Thyroid gland (tissue), 4 donors: ENCODE measurements around the gene SRGAP2B. TPM values are rescaled to one million over a fixed set of nuclear protein-coding genes. Genes with fewer than 3 reads are reported as not detected.
A peak's percentile ranks its signal among the peaks of the same experiment; 100 is the strongest.
"Not testable (repeated sequence)": the region's sequence is repeated elsewhere in the genome, so short reads cannot be mapped to it uniquely, and the experiment has no call there.

ENCODE experiments used
- DNase-seq, 2 donors: peaks; one replicate each; pipeline ENCODE4 v3.0.0-alpha.2; 2019
- H3K27ac ChIP-seq, 3 donors: fragments of 200-600 bp; sonication (generic); 1 replicate in 2 of 3; 2 replicates in 1 of 3; pipeline ENCODE4 v1.5.1; 2016 to 2019; ENCODE audit warnings: mild to moderate bottlenecking in 1 of 3, moderate library complexity in 1 of 3
- H3K27me3 ChIP-seq: fragments of 200-600 bp; sonication (generic); one replicate; pipeline ENCODE4 v1.5.1; 2019
- H3K36me3 ChIP-seq, 2 donors: fragments of 200-600 bp; sonication (generic); one replicate each; pipeline ENCODE4 v1.5.1; 2016 to 2019
- H3K4me1 ChIP-seq, 2 donors: fragments of 200-600 bp; sonication (generic); one replicate each; pipeline ENCODE4 v1.5.1; 2017 to 2019
- H3K4me3 ChIP-seq, 3 donors: fragments of 200-600 bp; sonication (generic); replicated peaks in 1 of 3; 1 replicate in 2 of 3; 2 replicates in 1 of 3; pipeline ENCODE4 v1.5.1; 2016; ENCODE audit warnings: mild to moderate bottlenecking in 1 of 3
- H3K9me3 ChIP-seq: fragments of 200-600 bp; sonication (generic); one replicate; pipeline ENCODE4 v1.5.1; 2017
- WGBS, 2 donors: methylation state at CpG; one replicate each; pipeline ENCODE4 v1.1.5; 2017; 5-methylcytosine and 5-hydroxymethylcytosine counted together
- intact Hi-C: fragments of 100-400 bp; cut with DNase I; formaldehyde crosslinking; loops from one replicate; pipeline ENCODE4 v1.15.1; 2023
- total RNA-seq, 4 donors: library from RNA; depleted of rRNA; stranded (reverse); fragments of >200 nt; gene quantifications; one replicate each; pipeline ENCODE4 v1.2.3, GENCODE V29; 2016

Gene SRGAP2B
- total RNA-seq, 4 donors from 2014 or later = 8.0 to 12.0 (median 11.6) TPM

DNA sequence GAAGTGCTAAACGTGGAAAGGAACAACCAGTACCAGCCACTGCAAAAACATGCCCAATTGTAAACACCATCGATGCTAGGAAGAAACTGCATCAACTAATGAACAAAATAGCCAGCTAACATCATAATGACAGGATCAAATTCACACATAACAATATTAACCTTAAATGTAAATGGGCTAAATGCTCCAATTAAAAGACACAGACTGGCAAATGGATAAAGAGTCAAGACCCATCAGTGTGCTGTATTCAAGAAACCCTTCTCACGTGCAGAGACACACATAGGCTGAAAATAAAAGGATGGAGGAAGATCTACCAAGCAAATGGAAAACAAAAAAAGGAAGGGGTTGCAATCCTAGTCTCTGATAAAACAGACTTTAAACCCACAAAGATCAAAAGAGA, 128.6 kb downstream of the SRGAP2B start:
- 82 to 84% methylated on average over 3 of the region's 3 CpGs for WGBS, 2 donors
- DNase-seq, H3K36me3 ChIP-seq, H3K27ac ChIP-seq, intact Hi-C loops, H3K27me3 ChIP-seq, H3K9me3 ChIP-seq, H3K4me1 ChIP-seq, H3K4me3 ChIP-seq: not testable (repeated sequence)

DNA sequence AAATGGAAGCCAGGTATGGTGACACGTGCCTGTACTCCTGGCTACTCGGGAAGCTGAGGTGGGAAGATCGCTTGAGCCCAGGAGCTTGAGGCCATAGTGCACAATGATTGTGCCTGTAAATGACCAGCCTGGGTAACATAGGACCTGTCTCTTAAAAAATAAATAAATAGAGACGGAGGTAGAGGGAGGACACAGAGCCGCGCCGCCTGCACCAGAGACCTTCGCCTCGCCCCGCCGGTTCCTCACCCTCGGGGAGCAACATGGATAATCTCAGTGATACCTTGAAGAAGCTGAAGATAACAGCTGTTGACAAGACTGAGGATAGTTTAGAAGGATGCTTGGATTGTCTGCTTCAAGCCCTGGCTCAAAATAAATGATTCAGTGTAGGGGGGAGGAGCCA, 130.4 kb downstream of the SRGAP2B start:
- H3K4me1 ChIP-seq, DNase-seq, H3K27ac ChIP-seq, H3K27me3 ChIP-seq, H3K4me3 ChIP-seq, intact Hi-C loops, H3K9me3 ChIP-seq, H3K36me3 ChIP-seq: not testable (repeated sequence)
- 100% methylated on average over 1 of the region's 12 CpGs; no CpG with 5 or more reads in 1 of the 2 donors for WGBS, 2 donors

GRCh38 chr1:144964186-144964585, 130.9 kb downstream of the SRGAP2B start:
- WGBS, 2 donors = 100% methylated on average over 1 of the region's 1 CpG
- DNase-seq, intact Hi-C loops, H3K4me3 ChIP-seq, H3K4me1 ChIP-seq, H3K9me3 ChIP-seq, H3K36me3 ChIP-seq, H3K27ac ChIP-seq, H3K27me3 ChIP-seq: not testable (repeated sequence)

GRCh38 chr1:144963571-144963970, 131.6 kb downstream of the SRGAP2B start:
- H3K4me1 ChIP-seq, intact Hi-C loops, H3K27me3 ChIP-seq, H3K27ac ChIP-seq, H3K4me3 ChIP-seq, H3K36me3 ChIP-seq, H3K9me3 ChIP-seq: not testable (repeated sequence)
- 40% methylated on average over 1 of the region's 3 CpGs; no CpG with 5 or more reads in 1 of the 2 donors for WGBS, 2 donors
- peak; percentile 2 for DNase-seq

DNA sequence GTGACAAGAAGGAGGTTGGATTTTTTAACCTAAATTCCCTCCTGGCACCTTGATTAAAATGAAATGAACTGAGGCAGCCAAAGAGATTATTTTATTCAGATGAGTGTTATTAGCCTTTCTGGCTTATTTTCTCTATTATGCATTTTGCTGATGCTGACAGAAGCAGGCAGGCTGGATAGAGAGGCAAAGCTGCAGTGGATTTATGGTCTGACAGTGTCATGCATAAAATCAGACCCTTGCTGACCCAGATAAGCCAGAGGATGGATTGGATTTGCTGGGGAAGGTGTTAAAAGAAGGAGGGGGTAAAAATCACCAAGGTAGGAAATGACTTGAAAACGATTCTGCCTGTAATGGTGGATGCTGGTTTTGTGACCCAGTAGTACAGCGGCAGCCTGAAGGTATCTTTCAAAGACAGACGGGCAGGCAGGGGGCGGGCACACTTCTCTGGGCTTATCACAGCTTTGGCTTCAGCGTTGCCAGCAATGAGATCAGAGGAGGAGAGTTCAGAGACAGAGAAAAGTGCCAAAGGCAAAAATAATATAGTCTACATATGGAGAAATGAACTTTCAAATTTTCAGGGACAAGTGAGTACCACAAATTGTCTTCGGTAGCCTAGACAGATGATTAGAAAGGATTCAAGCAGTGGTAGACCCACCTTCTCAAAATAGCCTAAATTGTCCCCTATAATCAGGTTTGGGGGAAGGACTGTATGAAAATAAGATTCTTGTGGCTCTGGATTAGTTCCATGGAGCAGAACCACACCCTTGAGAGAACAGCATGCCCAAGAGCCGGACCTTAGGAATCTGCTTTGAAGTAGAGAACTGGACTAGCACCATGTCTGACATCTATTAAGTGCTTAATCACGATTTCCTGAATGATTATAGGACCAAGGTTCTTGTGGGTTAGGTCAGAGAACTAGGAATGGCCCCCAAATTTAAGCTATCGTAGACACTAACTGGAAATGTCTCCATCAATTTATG, 133.2 kb downstream of the SRGAP2B start:
- H3K27me3 ChIP-seq, H3K27ac ChIP-seq, H3K4me1 ChIP-seq, intact Hi-C loops, H3K36me3 ChIP-seq, H3K4me3 ChIP-seq, DNase-seq, H3K9me3 ChIP-seq: not testable (repeated sequence)
- WGBS, 2 donors = no CpG with 5 or more reads among the region's 9 CpGs

DNA sequence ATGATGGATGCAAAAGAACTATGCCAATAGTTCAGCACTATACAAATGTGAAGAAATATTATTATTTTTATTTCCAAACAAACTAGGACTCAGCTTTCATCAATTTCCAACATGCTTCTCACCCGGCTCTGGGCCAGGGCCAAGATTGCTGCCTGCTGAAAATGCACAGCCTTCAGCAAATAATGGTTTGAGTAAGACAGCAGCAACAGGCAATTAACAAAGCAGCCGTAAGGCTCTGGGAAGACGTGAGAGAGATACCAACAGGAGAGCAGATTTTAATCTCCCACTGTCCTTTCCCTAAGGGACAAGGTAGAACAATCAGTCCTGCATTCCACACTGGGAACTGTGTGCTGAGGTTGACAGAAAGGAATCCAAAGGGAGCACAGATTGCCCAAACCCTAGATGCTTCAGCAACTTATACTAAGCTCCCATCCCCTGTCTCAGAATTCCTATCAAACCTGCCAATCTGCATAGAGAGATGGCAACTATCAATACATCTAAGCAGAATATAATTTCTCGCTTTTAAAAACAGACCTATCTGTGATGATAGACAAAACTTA, 134.1 kb downstream of the SRGAP2B start:
- H3K4me3 ChIP-seq, H3K36me3 ChIP-seq, H3K27me3 ChIP-seq, H3K4me1 ChIP-seq, intact Hi-C loops, H3K9me3 ChIP-seq, DNase-seq, H3K27ac ChIP-seq: not testable (repeated sequence)
- 100% methylated on average over 1 of the region's 4 CpGs; no CpG with 5 or more reads in 1 of the 2 donors for WGBS, 2 donors

- H3K4me3 ChIP-seq, intact Hi-C loops, DNase-seq, H3K27ac ChIP-seq, H3K27me3 ChIP-seq, H3K4me1 ChIP-seq, H3K9me3 ChIP-seq, H3K36me3 ChIP-seq: not testable (repeated sequence)
- no CpG with 5 or more reads among the region's 2 CpGs for WGBS, 2 donors
Observed at GRCh38 chr1:144948390-144948789, 146.7 kb downstream of the SRGAP2B start.

DNA sequence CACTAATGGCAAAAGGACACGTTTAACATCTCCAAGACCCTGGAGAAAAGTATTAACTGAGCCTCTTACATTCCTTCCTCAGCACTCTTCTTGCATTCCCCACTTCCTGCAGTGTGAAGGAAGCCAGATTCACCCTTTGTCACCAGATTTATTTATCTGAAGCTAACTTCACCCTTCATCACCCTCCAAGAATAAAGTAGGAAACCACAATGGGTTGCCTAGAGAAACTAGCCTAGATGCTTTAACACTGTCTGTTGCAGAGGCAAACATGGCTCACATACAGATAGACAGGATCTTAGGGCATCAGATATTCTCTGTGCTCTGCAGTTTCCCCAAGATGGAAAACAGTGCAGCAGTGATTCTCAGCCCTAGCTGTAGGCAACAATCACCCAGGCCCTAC, 147.6 kb downstream of the SRGAP2B start:
- DNase-seq, H3K27me3 ChIP-seq, H3K36me3 ChIP-seq, H3K4me1 ChIP-seq, H3K4me3 ChIP-seq, H3K9me3 ChIP-seq, intact Hi-C loops, H3K27ac ChIP-seq: not testable (repeated sequence)
- 71 to 80% methylated on average over 1 of the region's 1 CpG for WGBS, 2 donors

- H3K36me3 ChIP-seq, H3K9me3 ChIP-seq, H3K27me3 ChIP-seq, H3K4me1 ChIP-seq, DNase-seq, H3K4me3 ChIP-seq, H3K27ac ChIP-seq, intact Hi-C loops: not testable (repeated sequence)
- no CpG with 5 or more reads among the region's 8 CpGs for WGBS, 2 donors
Observed at GRCh38 chr1:144946525-144947480, 148.3 kb downstream of the SRGAP2B start.

DNA sequence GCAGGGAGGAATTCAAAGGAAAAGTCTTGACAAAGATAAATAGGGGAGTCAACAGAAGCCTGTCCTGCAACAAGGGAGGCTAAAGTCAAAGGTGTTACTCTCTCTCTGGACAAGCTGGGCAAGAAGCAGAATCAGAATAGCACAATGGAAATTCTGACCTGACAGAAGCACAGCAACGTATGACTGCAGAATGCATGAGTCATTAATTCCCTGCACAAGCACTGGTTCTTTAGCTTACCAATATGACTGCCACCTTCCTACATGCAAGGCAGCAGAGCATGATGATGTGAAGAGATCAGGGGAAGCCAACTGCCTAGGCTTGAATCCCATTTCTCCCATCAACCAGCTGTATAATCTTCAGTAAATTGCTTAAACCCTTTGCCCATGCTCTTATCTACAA, 153.4 kb downstream of the SRGAP2B start:
- intact Hi-C loops, H3K4me1 ChIP-seq, H3K4me3 ChIP-seq, H3K36me3 ChIP-seq, H3K27me3 ChIP-seq, H3K9me3 ChIP-seq, DNase-seq, H3K27ac ChIP-seq: not testable (repeated sequence)
- whole genome bisulfite sequencing, 2 donors = no CpG with 5 or more reads among the region's 1 CpG

DNA sequence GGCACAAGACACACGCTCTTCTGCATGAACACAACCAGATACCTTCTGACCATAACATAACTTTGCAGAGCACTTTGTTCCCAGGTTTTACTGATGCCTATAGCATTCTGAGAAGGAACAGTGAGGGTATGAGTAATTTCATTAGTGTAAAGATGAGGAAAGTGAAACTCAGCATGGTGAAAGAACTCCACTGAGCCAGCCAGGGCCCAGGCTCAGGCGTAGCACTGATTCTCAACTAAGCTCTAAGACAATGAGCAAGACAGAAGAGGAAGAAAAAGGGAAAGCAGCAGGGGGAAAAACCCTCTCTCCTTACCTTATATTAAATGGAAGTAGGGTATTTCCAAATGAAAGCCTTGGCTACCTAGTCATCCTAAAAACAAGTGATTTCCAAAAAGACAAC, 155.1 kb downstream of the SRGAP2B start:
- intact Hi-C loops, H3K27ac ChIP-seq: not testable (repeated sequence)
- WGBS, 2 donors = no CpG with 5 or more reads among the region's 2 CpGs

GRCh38 chr1:144938627-144939026, 156.5 kb downstream of the SRGAP2B start:
- H3K4me3 ChIP-seq, H3K9me3 ChIP-seq, H3K4me1 ChIP-seq, H3K27ac ChIP-seq, H3K36me3 ChIP-seq, DNase-seq, intact Hi-C loops, H3K27me3 ChIP-seq: not testable (repeated sequence)

More for the DNA sequence above, 155.1 kb downstream of the SRGAP2B start:
- H3K9me3 ChIP-seq, H3K27me3 ChIP-seq, H3K4me3 ChIP-seq, H3K36me3 ChIP-seq, H3K4me1 ChIP-seq, DNase-seq: not testable (repeated sequence)
